H9 (cell line): Measurements from ENCODE around the gene CHRNA4. TPM values are rescaled to one million over a fixed set of nuclear protein-coding genes. Genes with fewer than 3 reads are reported as not detected.

Experiments used
- DNase-seq: peaks from one replicate; pipeline ENCODE4 v3.0.0-alpha.2; 2017
- H2AFZ ChIP-seq: one replicate; pipeline ENCODE4 v1.6.1; 2013; ENCODE audit warnings: mild to moderate bottlenecking, low read length, control low read depth, moderate library complexity
- H2AK5ac ChIP-seq: 2 replicates; pipeline ENCODE4 v1.6.1; 2013; ENCODE audit warnings: low read length, control low read depth, mixed read lengths; ENCODE audit not compliant: insufficient read length
- H2BK120ac ChIP-seq: one replicate; pipeline ENCODE4 v1.6.1; 2013; ENCODE audit warnings: low read depth, mild to moderate bottlenecking, low read length, control low read depth, inconsistent platforms; ENCODE audit not compliant: poor library complexity, severe bottlenecking
- H2BK12ac ChIP-seq: 2 replicates; pipeline ENCODE4 v1.6.1; 2013; ENCODE audit warnings: low read length, control low read depth, mixed read lengths, low read depth; ENCODE audit not compliant: insufficient read length
- H2BK15ac ChIP-seq: 2 replicates; pipeline ENCODE4 v1.6.1; 2013; ENCODE audit warnings: low read depth, low read length, control low read depth
- H2BK20ac ChIP-seq: one replicate; pipeline ENCODE4 v1.6.1; 2013; ENCODE audit warnings: low read depth, mild to moderate bottlenecking, low read length, control low read depth, inconsistent platforms; ENCODE audit not compliant: poor library complexity, severe bottlenecking
- H2BK5ac ChIP-seq: 2 replicates; pipeline ENCODE4 v1.6.1; 2013; ENCODE audit warnings: low read length, control low read depth, mixed read lengths; ENCODE audit not compliant: insufficient read length
- H3K14ac ChIP-seq: 2 replicates; pipeline ENCODE4 v1.6.1; 2013; ENCODE audit warnings: low read length, control low read depth; ENCODE audit not compliant: insufficient read depth
- H3K18ac ChIP-seq: 2 replicates; pipeline ENCODE4 v1.6.1; 2013; ENCODE audit warnings: low read depth, mild to moderate bottlenecking, mixed read lengths, low read length, control low read depth; ENCODE audit not compliant: insufficient read length
- H3K23ac ChIP-seq: 2 replicates; pipeline ENCODE4 v1.6.1; 2013; ENCODE audit warnings: low read length, control low read depth, mixed read lengths, low read depth; ENCODE audit not compliant: insufficient read length
- H3K23me2 ChIP-seq: 2 replicates; pipeline ENCODE4 v1.6.1; 2013; ENCODE audit warnings: low read depth, mild to moderate bottlenecking, mixed read lengths, low read length, control low read depth; ENCODE audit not compliant: insufficient read length, poor library complexity, severe bottlenecking
- H3K27ac ChIP-seq: 2 replicates; pipeline ENCODE4 v1.5.1; 2013; ENCODE audit warnings: low read length, control low read depth, mixed read lengths, low read depth; ENCODE audit not compliant: insufficient read length
- H3K27me3 ChIP-seq: 2 replicates; pipeline ENCODE4 v1.6.1; 2013; ENCODE audit warnings: low read length, control low read depth, inconsistent platforms; ENCODE audit not compliant: insufficient read depth
- H3K4ac ChIP-seq: 2 replicates; pipeline ENCODE4 v1.6.1; 2013; ENCODE audit warnings: low read depth, mild to moderate bottlenecking, control low read depth, inconsistent platforms, low read length, moderate library complexity
- H3K4me1 ChIP-seq: 2 replicates; pipeline ENCODE4 v1.6.1; 2013; ENCODE audit warnings: low read length, control low read depth, inconsistent platforms; ENCODE audit not compliant: insufficient read depth
- H3K4me2 ChIP-seq: 2 replicates; pipeline ENCODE4 v1.6.1; 2013; ENCODE audit warnings: low read length, control low read depth, mixed read lengths; ENCODE audit not compliant: insufficient read length, insufficient read depth
- H3K56ac ChIP-seq: 2 replicates; pipeline ENCODE4 v1.6.1; 2013; ENCODE audit warnings: low read depth, mild to moderate bottlenecking, mixed read lengths, low read length, control low read depth; ENCODE audit not compliant: insufficient read length
- H3K79me1 ChIP-seq: 2 replicates; pipeline ENCODE4 v1.6.1; 2013; ENCODE audit warnings: low read depth, mild to moderate bottlenecking, moderate library complexity, low read length, control low read depth, inconsistent platforms; ENCODE audit not compliant: insufficient read depth, poor library complexity, severe bottlenecking
- H3K79me2 ChIP-seq: 2 replicates; pipeline ENCODE4 v1.6.1; 2013; ENCODE audit warnings: low read length, control low read depth, inconsistent platforms; ENCODE audit not compliant: insufficient read depth
- H3K9ac ChIP-seq: 2 replicates; pipeline ENCODE4 v1.6.1; 2013; ENCODE audit warnings: low read length, control low read depth, mixed read lengths; ENCODE audit not compliant: insufficient read length; ENCODE audit errors: extremely low read depth
- H3K9me3 ChIP-seq: one replicate; pipeline ENCODE4 v1.6.1; 2013; ENCODE audit warnings: low read depth, low read length, inconsistent platforms; ENCODE audit not compliant: control insufficient read depth
- H3T11ph ChIP-seq: one replicate; pipeline ENCODE4 v1.6.1; 2013; ENCODE audit warnings: mild to moderate bottlenecking, low read length, control low read depth, inconsistent platforms
- H4K20me1 ChIP-seq: one replicate; pipeline ENCODE4 v1.6.1; 2013; ENCODE audit not compliant: control insufficient read depth, insufficient read length, insufficient read depth
- H4K5ac ChIP-seq: 2 replicates; pipeline ENCODE4 v1.6.1; 2013; ENCODE audit warnings: low read depth, mild to moderate bottlenecking, mixed read lengths, low read length, control low read depth; ENCODE audit not compliant: insufficient read length
- H4K8ac ChIP-seq: replicated peaks from 2 replicates; pipeline ENCODE4 v1.6.1; 2013; ENCODE audit warnings: low read length, control low read depth, mixed read lengths, low read depth; ENCODE audit not compliant: insufficient read length
- H4K91ac ChIP-seq: 2 replicates; pipeline ENCODE4 v1.6.1; 2013; ENCODE audit warnings: low read depth, mild to moderate bottlenecking, moderate library complexity, mixed read lengths, low read length, control low read depth; ENCODE audit not compliant: insufficient read length
- H3K27ac Mint-ChIP-seq, 3 experiments: 2 replicates in 2 of 3; 3 replicates in 1 of 3; pipeline ENCODE4 v1.8.0; 2020 to 2021; ENCODE audit warnings: mixed read lengths in 3 of 3, mild to moderate bottlenecking in 1 of 3, moderate library complexity in 1 of 3
- H3K27me3 Mint-ChIP-seq: 2 replicates; pipeline ENCODE4 v1.8.0; 2021; ENCODE audit warnings: low read depth, mild to moderate bottlenecking, moderate library complexity, mixed read lengths
- H3K36me3 Mint-ChIP-seq, 3 experiments: 2 replicates in 2 of 3; 3 replicates in 1 of 3; pipeline ENCODE4 v1.8.0; 2020 to 2021; ENCODE audit warnings: low read depth in 3 of 3, mixed read lengths in 3 of 3; ENCODE audit not compliant: insufficient read depth in 1 of 3
- H3K4me1 Mint-ChIP-seq, 2 experiments: 2 replicates each; pipeline ENCODE4 v1.8.0; 2020; ENCODE audit warnings: mixed read lengths in 2 of 2
- H3K4me3 Mint-ChIP-seq, 2 experiments: 2 replicates in 1 of 2; 3 replicates in 1 of 2; pipeline ENCODE4 v1.8.0; 2020 to 2021; ENCODE audit warnings: mild to moderate bottlenecking in 2 of 2, mixed read lengths in 2 of 2, moderate library complexity in 1 of 2
- H3K9me3 Mint-ChIP-seq, 2 experiments: 2 replicates in 1 of 2; 3 replicates in 1 of 2; pipeline ENCODE4 v1.8.0; 2020; ENCODE audit warnings: mild to moderate bottlenecking in 2 of 2, mixed read lengths in 2 of 2, moderate library complexity in 1 of 2
- WGBS: extraction: QIAGEN DNeasy Blood & Tissue Kit; methylation state at CpG from one replicate; pipeline ENCODE4 v1.1.7; 2013; ENCODE audit warnings: missing lambda C conversion rate, low lambda C conversion rate, mixed read lengths; ENCODE audit not compliant: insufficient read length; ENCODE audit errors: extremely low coverage; 5-methylcytosine and 5-hydroxymethylcytosine counted together
- total RNA-seq: library from RNA; stranded (reverse); gene quantifications from 2 replicates; pipeline ENCODE4 v1.2.1, GENCODE V29; 2021
- TF ChIP-seq, protein P1 (sequence below): fragments of 200-600 bp; sonication (generic); conservative IDR thresholded peaks from 3 replicates; pipeline ENCODE4 v1.8.0; 2021; ENCODE audit warnings: antibody characterized with exemption, mild to moderate bottlenecking

Gene CHRNA4
- total RNA-seq, 1 experiment from 2014 or later, result 2.5 TPM

DNA sequence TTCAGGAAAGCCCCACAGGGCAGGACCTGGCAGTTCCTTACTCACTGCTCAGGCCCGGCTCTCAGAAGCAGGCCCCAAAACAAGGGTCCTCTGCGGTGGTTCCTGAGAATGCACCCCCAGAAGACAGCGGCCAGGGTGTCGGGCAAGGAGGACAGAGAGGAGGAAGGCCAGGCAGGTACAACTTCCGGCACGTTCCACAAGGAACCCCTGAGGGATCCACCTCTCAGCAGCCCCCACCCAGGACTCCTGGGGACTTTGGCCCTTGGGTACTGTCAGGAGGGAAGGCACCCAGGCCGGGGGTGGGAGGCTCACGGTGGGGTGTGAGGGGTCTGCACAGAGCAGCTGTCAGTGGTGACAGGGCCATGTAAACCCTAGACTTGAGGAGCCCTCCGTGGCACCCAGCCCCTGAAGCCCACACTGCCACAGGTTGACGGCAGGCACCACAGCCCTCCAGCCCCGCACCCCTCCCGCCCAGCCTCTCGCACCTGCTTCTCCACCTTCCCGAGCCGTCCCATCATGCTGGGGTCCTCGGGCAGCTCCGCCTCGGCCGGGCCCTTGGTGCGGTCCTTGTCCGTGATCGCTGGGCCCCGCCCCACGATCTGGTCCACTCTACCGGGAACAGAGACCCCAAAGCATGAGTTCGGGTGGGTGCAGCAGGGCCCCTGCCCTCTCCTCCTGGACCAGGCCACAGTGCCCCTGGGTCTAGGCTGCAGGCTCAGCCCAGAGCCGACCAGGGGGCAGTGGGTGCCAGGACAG lies 47.0 kb upstream of the CHRNA4 start:
- Histone ChIP-seq H2AFZ (no peak overlapping the region), H2BK15ac (no peak overlapping the region), H3K14ac (no peak overlapping the region), H3K18ac (no peak overlapping the region), H2BK20ac (no peak overlapping the region), H3K4me1 (no peaks in the 10 kb centered on the region), H3K9me3 (no peaks in the 10 kb centered on the region), H3K56ac (no peak overlapping the region), H3K23ac (no peak overlapping the region), H4K20me1 (no peaks in the 10 kb centered on the region), H3K27ac (no peak overlapping the region), H4K5ac (no peak overlapping the region), H3K4me2 (no peak overlapping the region), H3K27me3 (no peaks in the 10 kb centered on the region), H2BK120ac (no peak overlapping the region), H3K4ac (no peak overlapping the region), H2AK5ac (no peak overlapping the region), H3K79me2 (no peaks in the 10 kb centered on the region), H2BK12ac (no peak overlapping the region), H3K9ac (no peak overlapping the region), H4K8ac (no peak overlapping the region), H2BK5ac (no peak overlapping the region), H3K79me1 (no peaks in the 10 kb centered on the region), H4K91ac (no peak overlapping the region), H3T11ph (no peak overlapping the region), H3K23me2 (no peaks in the 10 kb centered on the region)
- Mint-ChIP-seq H3K36me3 (peaks cover 0 to 4% (median 2%) of the 10 kb centered on the region in 3 experiments; a peak in 2 of 7 replicates), H3K4me3 (no peak overlapping the region), H3K9me3 (no peaks in the 10 kb centered on the region), H3K4me1 (peaks cover 6 to 32% of the 10 kb centered on the region in 2 experiments), H3K27me3 (no peaks in the 10 kb centered on the region), H3K27ac (no peak overlapping the region)
- WGBS, result no CpG with 5 or more reads among the region's 27 CpGs
- DNase-seq, result no peak
- TF ChIP-seq, protein P1, sequence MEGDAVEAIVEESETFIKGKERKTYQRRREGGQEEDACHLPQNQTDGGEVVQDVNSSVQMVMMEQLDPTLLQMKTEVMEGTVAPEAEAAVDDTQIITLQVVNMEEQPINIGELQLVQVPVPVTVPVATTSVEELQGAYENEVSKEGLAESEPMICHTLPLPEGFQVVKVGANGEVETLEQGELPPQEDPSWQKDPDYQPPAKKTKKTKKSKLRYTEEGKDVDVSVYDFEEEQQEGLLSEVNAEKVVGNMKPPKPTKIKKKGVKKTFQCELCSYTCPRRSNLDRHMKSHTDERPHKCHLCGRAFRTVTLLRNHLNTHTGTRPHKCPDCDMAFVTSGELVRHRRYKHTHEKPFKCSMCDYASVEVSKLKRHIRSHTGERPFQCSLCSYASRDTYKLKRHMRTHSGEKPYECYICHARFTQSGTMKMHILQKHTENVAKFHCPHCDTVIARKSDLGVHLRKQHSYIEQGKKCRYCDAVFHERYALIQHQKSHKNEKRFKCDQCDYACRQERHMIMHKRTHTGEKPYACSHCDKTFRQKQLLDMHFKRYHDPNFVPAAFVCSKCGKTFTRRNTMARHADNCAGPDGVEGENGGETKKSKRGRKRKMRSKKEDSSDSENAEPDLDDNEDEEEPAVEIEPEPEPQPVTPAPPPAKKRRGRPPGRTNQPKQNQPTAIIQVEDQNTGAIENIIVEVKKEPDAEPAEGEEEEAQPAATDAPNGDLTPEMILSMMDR, result no peak
